HepG2 (cell line): ENCODE results near the gene SOX13. TPM values are rescaled to one million over a fixed set of nuclear protein-coding genes. Genes with fewer than 3 reads are reported as not detected.

ENCODE experiments used
- ELK4 ChIP-seq: sonication (generic); formaldehyde crosslinking; IDR thresholded peaks from 2 replicates; pipeline ENCODE4 v1.9.0; 2021; ENCODE audit warnings: missing genetic modification reagents, borderline replicate concordance
- EP300 ChIP-seq, 3 experiments: sonication (generic) in 1 of 3; formaldehyde crosslinking in 1 of 3; IDR thresholded peaks; 2 replicates each; pipeline versions ENCODE4 v1.5.1 to v1.6.1; 2011 to 2020; ENCODE audit warnings: low read depth in 2 of 3, low read length in 2 of 3, borderline replicate concordance in 1 of 3, improper control_type of control experiment in 1 of 3, mild to moderate bottlenecking in 1 of 3, missing genetic modification reagents in 1 of 3, moderate library complexity in 1 of 3
- GABPA ChIP-seq, 2 experiments: IDR thresholded peaks; 2 replicates each; pipeline ENCODE4 v1.6.1; 2011 to 2016; ENCODE audit warnings: low read depth in 2 of 2, low read length in 1 of 2, missing biosample characterization in 1 of 2, missing genetic modification characterization in 1 of 2
- PHF20 ChIP-seq: sonication (generic); formaldehyde crosslinking; IDR thresholded peaks from 2 replicates; pipeline ENCODE4 v1.5.0; 2020; ENCODE audit warnings: mild to moderate bottlenecking, missing genetic modification reagents
- SMAD3 ChIP-seq: sonication (generic); formaldehyde crosslinking; IDR thresholded peaks from 2 replicates; pipeline ENCODE4 v1.4.0; 2020; ENCODE audit warnings: missing genetic modification reagents
- SPEN ChIP-seq: sonication (generic); formaldehyde crosslinking; IDR thresholded peaks from 2 replicates; pipeline ENCODE4 v1.5.1; 2020; ENCODE audit warnings: low read depth, mild to moderate bottlenecking, missing genetic modification reagents
- TBX3 ChIP-seq: fragments of 450-650 bp; IDR thresholded peaks from 2 replicates; pipeline ENCODE4 v1.6.1; 2017; ENCODE audit warnings: antibody characterized with exemption, mild to moderate bottlenecking, inconsistent platforms, borderline replicate concordance
- ZNF264 ChIP-seq: sonication (generic); formaldehyde crosslinking; IDR thresholded peaks from 2 replicates; pipeline ENCODE4 v1.4.0; 2020; ENCODE audit warnings: missing genetic modification reagents
- ZNF343 ChIP-seq: sonication (generic); formaldehyde crosslinking; IDR thresholded peaks from 2 replicates; pipeline ENCODE4 v1.4.0; 2020; ENCODE audit warnings: mild to moderate bottlenecking, missing genetic modification reagents
- ZNF468 ChIP-seq: sonication (generic); formaldehyde crosslinking; IDR thresholded peaks from 2 replicates; pipeline ENCODE4 v1.8.0; 2022; ENCODE audit warnings: mild to moderate bottlenecking, moderate library complexity, missing genetic modification reagents
- ZNF547 ChIP-seq: sonication (generic); formaldehyde crosslinking; IDR thresholded peaks from 2 replicates; pipeline ENCODE4 v1.5.1; 2020; ENCODE audit warnings: mild to moderate bottlenecking, missing genetic modification reagents
- ZNF558 ChIP-seq: sonication (generic); formaldehyde crosslinking; IDR thresholded peaks from 2 replicates; pipeline ENCODE4 v1.9.0; 2022; ENCODE audit warnings: mild to moderate bottlenecking, missing genetic modification reagents, borderline replicate concordance
- ZNF713 ChIP-seq: sonication (generic); formaldehyde crosslinking; IDR thresholded peaks from 2 replicates; pipeline ENCODE4 v1.4.0; 2020; ENCODE audit warnings: mild to moderate bottlenecking, missing genetic modification reagents
- ZNF724P ChIP-seq: sonication (generic); formaldehyde crosslinking; IDR thresholded peaks from 2 replicates; pipeline ENCODE4 v1.8.0; 2022; ENCODE audit warnings: missing genetic modification reagents, borderline replicate concordance
- polyA plus RNA-seq, 8 experiments: library from polyadenylated mRNA; depleted of rRNA in 3 of 8; stranded (reverse) in 7 of 8; unstranded in 1 of 8; fragments of >200 nt; fragmentation: Illumina TruSeq in 4 of 8; extraction: Trizol in 4 of 8; gene quantifications; 2 replicates each; pipeline versions ENCODE4 v1.2.1 to v1.2.3, GENCODE V29; 2011 to 2016; ENCODE audit warnings: low read depth in 4 of 8, missing spikeins in 1 of 8, mixed read lengths in 1 of 8; ENCODE audit not compliant: insufficient read depth in 1 of 8
- total RNA-seq, 5 experiments: library from RNA; depleted of rRNA; stranded (reverse); fragments of >200 nt; fragmentation: Illumina TruSeq; extraction: Trizol; gene quantifications; 2 replicates each; pipeline ENCODE4 v1.2.3, GENCODE V29; 2016; ENCODE audit warnings: low read depth in 1 of 5
- TF ChIP-seq, protein P1 (sequence below), 2 experiments: sonication (generic) in 1 of 2; formaldehyde crosslinking in 1 of 2; IDR thresholded peaks; 2 replicates each; pipeline versions ENCODE4 v1.4.0 to v1.6.1; 2016 to 2020; ENCODE audit warnings: borderline replicate concordance in 1 of 2, low read depth in 1 of 2, mild to moderate bottlenecking in 1 of 2, missing genetic modification reagents in 1 of 2
- TF ChIP-seq, protein P2 (sequence below): sonication (generic); formaldehyde crosslinking; IDR thresholded peaks from 2 replicates; pipeline ENCODE4 v1.8.1; 2022; ENCODE audit warnings: low read depth, mild to moderate bottlenecking, missing genetic modification reagents
- TF ChIP-seq, protein P3 (sequence below): sonication (generic); formaldehyde crosslinking; IDR thresholded peaks from 2 replicates; pipeline ENCODE4 v1.8.1; 2023; ENCODE audit warnings: missing genetic modification reagents, inconsistent platforms, borderline replicate concordance

The SOX13 gene
- total and polyA plus RNA-seq, 2 of the 13 experiments (the other 11 are each of a cell fraction or from before 2014, with no cell fraction given): 13.3 to 15.8 TPM

DNA sequence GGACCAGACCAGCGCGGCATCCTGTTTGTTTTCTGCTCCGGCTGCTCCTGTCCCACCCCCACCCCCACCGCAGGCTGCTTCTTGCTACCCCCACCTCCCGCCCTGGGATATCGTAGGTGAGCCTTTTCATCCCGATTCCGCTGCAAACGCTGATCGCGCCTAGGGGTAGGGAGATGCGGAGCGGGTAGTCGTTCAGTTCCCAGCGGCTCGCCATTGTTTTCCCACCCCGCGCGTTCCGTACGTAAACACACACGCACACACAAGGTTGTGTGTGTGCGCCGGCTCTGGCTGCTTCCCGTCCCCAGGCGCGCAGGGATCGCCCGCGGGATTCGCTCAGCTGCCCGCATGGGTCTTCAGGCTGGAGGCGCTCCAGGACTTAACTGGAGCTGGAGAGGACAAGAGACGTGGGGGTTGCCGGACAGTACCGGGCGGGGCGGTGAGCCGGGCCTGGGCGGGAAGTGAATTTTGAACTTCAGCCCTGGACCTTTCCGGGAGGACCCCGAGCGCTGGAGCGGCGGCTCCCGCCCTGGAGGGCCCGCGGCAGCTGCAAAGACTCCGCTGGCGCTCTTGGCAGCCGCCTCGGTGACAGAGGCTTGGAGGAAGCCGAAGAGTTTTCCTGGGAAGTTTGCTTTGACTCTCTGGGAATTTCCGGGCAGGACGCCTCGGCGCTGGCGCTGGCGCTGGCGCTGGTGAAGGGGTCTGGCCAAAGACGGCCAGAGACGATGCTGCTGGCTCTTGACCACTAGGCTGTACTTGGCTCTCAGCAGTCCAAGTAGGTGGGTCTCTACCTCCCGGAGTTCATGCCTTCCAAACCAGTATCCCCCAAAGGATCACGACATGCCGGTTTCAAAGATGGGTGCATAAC, 1.6 kb downstream of the SOX13 start (continued):
- TF ChIP-seq, protein P1, sequence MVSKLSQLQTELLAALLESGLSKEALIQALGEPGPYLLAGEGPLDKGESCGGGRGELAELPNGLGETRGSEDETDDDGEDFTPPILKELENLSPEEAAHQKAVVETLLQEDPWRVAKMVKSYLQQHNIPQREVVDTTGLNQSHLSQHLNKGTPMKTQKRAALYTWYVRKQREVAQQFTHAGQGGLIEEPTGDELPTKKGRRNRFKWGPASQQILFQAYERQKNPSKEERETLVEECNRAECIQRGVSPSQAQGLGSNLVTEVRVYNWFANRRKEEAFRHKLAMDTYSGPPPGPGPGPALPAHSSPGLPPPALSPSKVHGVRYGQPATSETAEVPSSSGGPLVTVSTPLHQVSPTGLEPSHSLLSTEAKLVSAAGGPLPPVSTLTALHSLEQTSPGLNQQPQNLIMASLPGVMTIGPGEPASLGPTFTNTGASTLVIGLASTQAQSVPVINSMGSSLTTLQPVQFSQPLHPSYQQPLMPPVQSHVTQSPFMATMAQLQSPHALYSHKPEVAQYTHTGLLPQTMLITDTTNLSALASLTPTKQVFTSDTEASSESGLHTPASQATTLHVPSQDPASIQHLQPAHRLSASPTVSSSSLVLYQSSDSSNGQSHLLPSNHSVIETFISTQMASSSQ (IDR thresholded peaks at IDR 0.05; ENCODE audit: low read depth): no peak
- TF ChIP-seq, protein P1 (CRISPR knock-in tag; IDR thresholded peaks at IDR 0.05; ENCODE audit: borderline replicate concordance): peak; percentile 51; the same call in 1 of the 2 replicates
- peak; percentile 32 to 62; a peak in 2 of 4 replicates for TF ChIP-seq EP300 (IDR thresholded peaks at IDR 0.05; ENCODE audit: low read depth in 2 of 2, low read length in 2 of 2)
- TF ChIP-seq EP300 (CRISPR knock-in tag; IDR thresholded peaks at IDR 0.05; ENCODE audit: borderline replicate concordance): no peak
- TF ChIP-seq ZNF343 (CRISPR knock-in tag): 0 out of 2 replicates have a peak, but pooled peaks have one; percentile 61
- no peak; the same call in 1 of the 2 replicates for TF ChIP-seq ZNF547
- TF ChIP-seq ELK4 (CRISPR knock-in tag): no peak
- TF ChIP-seq ZNF264: peak; percentile 78; the same call in 1 of the 2 replicates
- TF ChIP-seq ZNF558 (CRISPR knock-in tag): peak; percentile 73; the same call in 1 of the 2 replicates
- TF ChIP-seq, protein P2, sequence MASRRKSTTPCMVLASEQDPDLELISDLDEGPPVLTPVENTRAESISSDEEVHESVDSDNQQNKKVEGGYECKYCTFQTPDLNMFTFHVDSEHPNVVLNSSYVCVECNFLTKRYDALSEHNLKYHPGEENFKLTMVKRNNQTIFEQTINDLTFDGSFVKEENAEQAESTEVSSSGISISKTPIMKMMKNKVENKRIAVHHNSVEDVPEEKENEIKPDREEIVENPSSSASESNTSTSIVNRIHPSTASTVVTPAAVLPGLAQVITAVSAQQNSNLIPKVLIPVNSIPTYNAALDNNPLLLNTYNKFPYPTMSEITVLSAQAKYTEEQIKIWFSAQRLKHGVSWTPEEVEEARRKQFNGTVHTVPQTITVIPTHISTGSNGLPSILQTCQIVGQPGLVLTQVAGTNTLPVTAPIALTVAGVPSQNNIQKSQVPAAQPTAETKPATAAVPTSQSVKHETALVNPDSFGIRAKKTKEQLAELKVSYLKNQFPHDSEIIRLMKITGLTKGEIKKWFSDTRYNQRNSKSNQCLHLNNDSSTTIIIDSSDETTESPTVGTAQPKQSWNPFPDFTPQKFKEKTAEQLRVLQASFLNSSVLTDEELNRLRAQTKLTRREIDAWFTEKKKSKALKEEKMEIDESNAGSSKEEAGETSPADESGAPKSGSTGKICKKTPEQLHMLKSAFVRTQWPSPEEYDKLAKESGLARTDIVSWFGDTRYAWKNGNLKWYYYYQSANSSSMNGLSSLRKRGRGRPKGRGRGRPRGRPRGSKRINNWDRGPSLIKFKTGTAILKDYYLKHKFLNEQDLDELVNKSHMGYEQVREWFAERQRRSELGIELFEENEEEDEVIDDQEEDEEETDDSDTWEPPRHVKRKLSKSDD (CRISPR knock-in tag): no peak
- TF ChIP-seq SMAD3 (CRISPR knock-in tag): peak; percentile 46; the same call in 1 of the 2 replicates
- 0 out of 2 replicates have a peak, but pooled peaks have one; percentile 51 for TF ChIP-seq ZNF724P (CRISPR knock-in tag)
- TF ChIP-seq SPEN (CRISPR knock-in tag): peak; percentile 55; the same call in 1 of the 2 replicates
- no peak for TF ChIP-seq ZNF468 (CRISPR knock-in tag)
- TF ChIP-seq ZNF713 (CRISPR knock-in tag): 0 out of 2 replicates have a peak, but pooled peaks have one; percentile 72
- peak; percentile 55 for TF ChIP-seq PHF20 (CRISPR knock-in tag)
- TF ChIP-seq, protein P3, sequence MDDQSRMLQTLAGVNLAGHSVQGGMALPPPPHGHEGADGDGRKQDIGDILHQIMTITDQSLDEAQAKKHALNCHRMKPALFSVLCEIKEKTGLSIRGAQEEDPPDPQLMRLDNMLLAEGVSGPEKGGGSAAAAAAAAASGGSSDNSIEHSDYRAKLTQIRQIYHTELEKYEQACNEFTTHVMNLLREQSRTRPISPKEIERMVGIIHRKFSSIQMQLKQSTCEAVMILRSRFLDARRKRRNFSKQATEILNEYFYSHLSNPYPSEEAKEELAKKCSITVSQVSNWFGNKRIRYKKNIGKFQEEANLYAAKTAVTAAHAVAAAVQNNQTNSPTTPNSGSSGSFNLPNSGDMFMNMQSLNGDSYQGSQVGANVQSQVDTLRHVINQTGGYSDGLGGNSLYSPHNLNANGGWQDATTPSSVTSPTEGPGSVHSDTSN: no peak
- TF ChIP-seq TBX3: no peak
- no peak for TF ChIP-seq GABPA (IDR thresholded peaks at IDR 0.05; ENCODE audit: low read depth, low read length)
- peak; percentile 72 for TF ChIP-seq GABPA (CRISPR knock-in tag; IDR thresholded peaks at IDR 0.05; ENCODE audit: low read depth)
